ENCODE data around the gene AGPAT4.
"Not testable (repeated sequence)": the region's sequence is repeated elsewhere in the genome, so short reads cannot be mapped to it uniquely, and the experiment has no call there.

The AGPAT4 gene

DNA sequence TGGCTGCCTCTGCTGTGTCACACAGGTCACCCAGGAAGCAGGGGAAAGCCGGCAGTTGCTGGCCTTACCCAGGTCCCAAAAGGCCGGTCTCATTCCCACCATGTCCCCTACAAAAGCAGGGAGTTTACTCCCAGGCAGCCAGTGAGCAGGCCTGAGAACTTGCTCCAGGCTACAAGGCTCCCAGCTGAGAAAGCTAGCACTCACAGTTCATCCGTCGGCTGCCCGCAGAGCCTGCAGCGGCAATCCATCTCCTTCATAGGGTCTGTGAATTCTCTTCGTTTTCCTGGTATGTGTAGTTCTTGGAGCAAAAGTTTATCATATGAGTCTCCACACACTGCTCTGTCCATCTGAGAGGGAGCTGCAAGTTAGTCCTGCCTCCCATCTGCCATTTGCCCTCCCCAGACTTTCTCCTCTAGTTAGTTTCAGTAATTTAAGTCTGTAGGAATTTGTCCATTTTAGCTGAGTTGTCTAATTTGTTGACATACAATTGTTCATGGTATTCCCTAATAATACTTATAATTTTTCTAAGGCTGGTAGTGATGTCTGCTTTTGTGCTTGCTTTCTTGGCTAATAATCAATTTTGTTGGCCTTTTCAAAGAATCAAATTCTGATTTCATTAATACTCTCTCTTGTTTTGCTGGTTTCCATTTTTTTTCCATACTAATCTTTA lies 146.7 kb downstream of the AGPAT4 start:
- H3K9me3 ChIP-seq (ENCODE audit: low read depth, low read length), result no peaks in the 10 kb centered on the region
- no peak overlapping the region for H3K4me3 ChIP-seq
- H3K27ac ChIP-seq, result no peak overlapping the region
- no peak overlapping the region for H3K9ac ChIP-seq (ENCODE audit: insufficient read length)
- TF ChIP-seq FOXP2 (optimal IDR thresholded peaks at IDR 0.05; ENCODE audit: control extremely low read depth, extremely low read length, insufficient read depth), result no peak
- no peak for TF ChIP-seq POLR2AphosphoS5 (IDR thresholded peaks at IDR 0.05; ENCODE audit: borderline replicate concordance, low read depth, low read length)
- TF ChIP-seq EZH2 (IDR thresholded peaks at IDR 0.05), result no peak
- no peak for DNase-seq (ENCODE audit: low read depth, low spot score)
- H3K36me3 ChIP-seq (ENCODE audit: insufficient read depth, low read length), result no peaks in the 10 kb centered on the region; the same call in 1 of the 2 replicates

GRCh38 chr6:161125591-161125990 lies 148.3 kb downstream of the AGPAT4 start:
- H3K36me3 ChIP-seq (ENCODE audit: insufficient read depth, low read length), result peaks cover 1% of the 10 kb centered on the region; the same call in 1 of the 2 replicates
- no peaks in the 10 kb centered on the region for H3K9me3 ChIP-seq (ENCODE audit: low read depth, low read length)
- DNase-seq (ENCODE audit: low read depth, low spot score), result no peak

DNA sequence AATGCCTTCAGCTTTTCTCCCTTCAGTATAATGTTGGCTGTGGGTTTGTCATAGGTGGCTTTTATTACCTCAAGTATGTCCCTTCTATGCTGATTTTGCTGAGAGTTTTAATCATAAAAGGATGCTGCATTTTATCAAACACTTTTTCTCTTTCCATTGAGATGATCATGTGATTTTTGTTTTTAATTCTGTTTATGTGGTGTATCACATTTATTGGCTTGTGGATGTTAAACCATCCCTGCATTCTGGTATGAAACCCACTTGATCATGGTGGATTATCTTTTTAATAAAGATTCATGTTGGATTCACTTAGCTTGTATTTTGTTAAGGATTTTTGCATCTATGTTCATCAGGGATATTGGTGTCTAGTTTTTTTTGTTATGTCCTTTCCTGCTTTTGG lies 150.5 kb downstream of the AGPAT4 start:
- not testable (repeated sequence) for H3K9ac ChIP-seq (ENCODE audit: insufficient read length); H3K27ac ChIP-seq; DNase-seq (ENCODE audit: low read depth, low spot score); H3K9me3 ChIP-seq (ENCODE audit: low read depth, low read length); H3K4me3 ChIP-seq
- H3K36me3 ChIP-seq (ENCODE audit: insufficient read depth, low read length), result peaks cover 23% of the 10 kb centered on the region

More at GRCh38 chr6:161125591-161125990, 148.3 kb downstream of the AGPAT4 start:
- no peak overlapping the region for H3K9ac ChIP-seq (ENCODE audit: insufficient read length)
- H3K4me3 ChIP-seq, result no peak overlapping the region
- no peak overlapping the region for H3K27ac ChIP-seq
- no peak for TF ChIP-seq POLR2AphosphoS5 (IDR thresholded peaks at IDR 0.05; ENCODE audit: borderline replicate concordance, low read depth, low read length)
- no peak for TF ChIP-seq FOXP2 (optimal IDR thresholded peaks at IDR 0.05; ENCODE audit: control extremely low read depth, extremely low read length, insufficient read depth)
- no peak for TF ChIP-seq EZH2 (IDR thresholded peaks at IDR 0.05)

DNA sequence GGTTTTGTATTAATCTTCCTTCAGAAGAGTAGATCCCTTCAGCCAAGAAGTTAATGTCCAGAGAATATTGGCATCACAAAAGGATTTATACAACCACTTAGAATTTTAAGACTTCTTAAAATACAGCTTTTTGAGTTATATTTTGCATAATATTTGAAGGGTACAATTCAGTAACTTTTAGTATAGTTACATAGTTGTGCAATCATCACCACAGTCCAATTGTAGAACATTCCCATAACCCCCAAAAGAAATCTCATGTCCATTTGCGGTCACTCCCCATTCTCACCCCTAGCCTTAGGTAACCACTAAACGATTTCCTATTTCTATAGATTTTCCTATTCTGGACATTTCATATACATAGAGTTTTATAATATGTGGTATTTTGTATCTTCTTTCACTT lies 155.9 kb downstream of the AGPAT4 start:
- TF ChIP-seq POLR2AphosphoS5 (IDR thresholded peaks at IDR 0.05; ENCODE audit: borderline replicate concordance, low read depth, low read length), result no peak
- TF ChIP-seq FOXP2 (optimal IDR thresholded peaks at IDR 0.05; ENCODE audit: control extremely low read depth, extremely low read length, insufficient read depth), result no peak
- no peak for TF ChIP-seq EZH2 (IDR thresholded peaks at IDR 0.05)
- Histone ChIP-seq H3K9ac (ENCODE audit: insufficient read length) (no peak overlapping the region), H3K4me3 (no peak overlapping the region), H3K9me3 (ENCODE audit: low read depth, low read length) (no peaks in the 10 kb centered on the region; the same call in 1 of the 2 replicates), H3K27ac (no peak overlapping the region), H3K36me3 (ENCODE audit: insufficient read depth, low read length) (peaks cover 59% of the 10 kb centered on the region)
- DNase-seq (ENCODE audit: low read depth, low spot score), result no peak

GRCh38 chr6:161117308-161117707 lies 156.6 kb downstream of the AGPAT4 start:
- Histone ChIP-seq H3K27ac (no peak overlapping the region), H3K9me3 (ENCODE audit: low read depth, low read length) (no peaks in the 10 kb centered on the region; the same call in 1 of the 2 replicates), H3K36me3 (ENCODE audit: insufficient read depth, low read length) (peaks cover 65% of the 10 kb centered on the region), H3K9ac (ENCODE audit: insufficient read length) (no peak overlapping the region), H3K4me3 (no peak overlapping the region)
- no peak for DNase-seq (ENCODE audit: low read depth, low spot score)
- TF ChIP-seq EZH2 (IDR thresholded peaks at IDR 0.05), result no peak
- TF ChIP-seq POLR2AphosphoS5 (IDR thresholded peaks at IDR 0.05; ENCODE audit: borderline replicate concordance, low read depth, low read length), result no peak
- TF ChIP-seq FOXP2 (optimal IDR thresholded peaks at IDR 0.05; ENCODE audit: control extremely low read depth, extremely low read length, insufficient read depth), result no peak

DNA sequence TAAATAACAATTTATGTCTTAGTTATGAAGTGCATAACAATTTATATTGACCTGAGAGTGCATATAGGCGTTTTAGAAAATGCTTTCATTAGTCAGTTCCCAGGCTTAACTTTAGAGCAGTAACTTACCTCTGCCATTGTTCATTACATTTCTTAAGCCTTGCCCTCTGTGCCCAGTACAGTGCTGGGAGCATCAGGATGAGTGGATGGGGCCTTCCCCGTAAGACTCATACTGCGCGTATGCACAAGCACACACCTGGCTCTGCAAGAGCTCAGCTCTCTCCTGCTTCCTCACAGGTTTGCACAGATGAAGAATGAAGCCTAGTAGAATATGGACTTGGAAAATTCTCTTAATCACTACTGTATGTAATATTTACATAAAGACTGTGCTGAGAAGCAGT lies 157.3 kb downstream of the AGPAT4 start:
- Histone ChIP-seq H3K36me3 (ENCODE audit: insufficient read depth, low read length) (peaks cover 72% of the 10 kb centered on the region), H3K27ac (no peak overlapping the region), H3K9ac (ENCODE audit: insufficient read length) (no peak overlapping the region), H3K4me3 (no peak overlapping the region), H3K9me3 (ENCODE audit: low read depth, low read length) (no peaks in the 10 kb centered on the region; the same call in 1 of the 2 replicates)
- TF ChIP-seq POLR2AphosphoS5 (IDR thresholded peaks at IDR 0.05; ENCODE audit: borderline replicate concordance, low read depth, low read length) (no peak), FOXP2 (optimal IDR thresholded peaks at IDR 0.05; ENCODE audit: control extremely low read depth, extremely low read length, insufficient read depth) (no peak), EZH2 (IDR thresholded peaks at IDR 0.05) (no peak)
- no peak for DNase-seq (ENCODE audit: low read depth, low spot score)

DNA sequence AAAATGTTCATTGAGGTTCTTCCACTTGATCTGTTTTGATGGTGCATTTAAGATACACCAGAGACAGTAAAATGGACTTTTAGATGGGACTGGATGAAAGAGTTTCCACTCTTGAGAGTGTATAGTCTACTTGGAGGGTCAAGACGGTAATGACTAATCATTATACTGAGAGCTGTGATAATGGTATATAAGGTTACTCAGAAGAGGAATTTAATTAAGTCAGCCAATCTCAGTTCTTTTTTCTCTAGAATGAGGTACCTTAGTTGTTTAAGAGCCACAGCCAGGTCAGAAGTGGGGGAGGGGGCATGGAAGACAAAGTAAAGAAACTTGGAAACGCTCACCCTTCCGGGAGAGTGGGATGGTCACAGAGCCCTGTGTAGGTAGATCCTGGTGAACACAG lies 158.4 kb downstream of the AGPAT4 start:
- H3K27ac ChIP-seq, result no peak overlapping the region
- TF ChIP-seq EZH2 (IDR thresholded peaks at IDR 0.05) (no peak), FOXP2 (optimal IDR thresholded peaks at IDR 0.05; ENCODE audit: control extremely low read depth, extremely low read length, insufficient read depth) (no peak), POLR2AphosphoS5 (IDR thresholded peaks at IDR 0.05; ENCODE audit: borderline replicate concordance, low read depth, low read length) (no peak)
- no peak overlapping the region for H3K9ac ChIP-seq (ENCODE audit: insufficient read length)
- no peak for DNase-seq (ENCODE audit: low read depth, low spot score)
- H3K36me3 ChIP-seq (ENCODE audit: insufficient read depth, low read length), result peaks cover 80% of the 10 kb centered on the region
- H3K9me3 ChIP-seq (ENCODE audit: low read depth, low read length), result no peaks in the 10 kb centered on the region; the same call in 1 of the 2 replicates
- H3K4me3 ChIP-seq, result no peak overlapping the region

DNA sequence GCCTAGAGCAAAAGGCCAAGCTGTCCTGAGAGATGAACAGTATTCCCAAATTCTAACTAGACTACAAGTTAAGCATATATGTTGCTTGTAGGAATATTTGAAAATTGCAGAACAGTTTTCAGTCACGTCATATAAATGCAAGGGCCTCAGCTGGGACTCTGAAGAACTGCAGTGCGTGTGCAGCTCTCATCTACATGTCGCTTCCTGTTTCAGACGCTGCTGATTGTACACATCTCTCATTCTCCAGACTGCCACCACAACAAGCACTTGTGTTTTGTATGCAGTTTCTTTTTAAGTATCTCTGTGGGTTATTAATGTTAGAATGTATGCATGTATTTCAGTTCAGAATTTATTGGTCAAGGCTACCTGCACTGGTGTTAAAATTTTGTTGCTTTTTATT lies 162.6 kb downstream of the AGPAT4 start:
- Histone ChIP-seq H3K9ac (ENCODE audit: insufficient read length) (no peak overlapping the region), H3K36me3 (ENCODE audit: insufficient read depth, low read length) (peaks cover 78% of the 10 kb centered on the region), H3K27ac (no peak overlapping the region), H3K9me3 (ENCODE audit: low read depth, low read length) (no peaks in the 10 kb centered on the region), H3K4me3 (no peak overlapping the region)
- TF ChIP-seq FOXP2 (optimal IDR thresholded peaks at IDR 0.05; ENCODE audit: control extremely low read depth, extremely low read length, insufficient read depth) (no peak), EZH2 (IDR thresholded peaks at IDR 0.05) (no peak), POLR2AphosphoS5 (IDR thresholded peaks at IDR 0.05; ENCODE audit: borderline replicate concordance, low read depth, low read length) (no peak)
- no peak for DNase-seq (ENCODE audit: low read depth, low spot score)

Data from SK-N-MC (cell line).